Small intestine (tissue), 7 donors: ENCODE results near the gene BSDC1. TPM values are rescaled to one million over a fixed set of nuclear protein-coding genes. Genes with fewer than 3 reads are reported as not detected.

Experiments
- DNase-seq, 2 donors: peaks; one replicate each; pipeline versions ENCODE4 v3.0.0 to v3.0.0-alpha.2; 2013
- FAIRE-seq: peaks from 2 replicates; lab custom pipeline; 2012; peaks lifted over from hg19 to GRCh38; lab: Jason Lieb, UNC
- H3K27ac ChIP-seq, 3 donors: one replicate each; pipeline ENCODE4 v1.5.1; 2013; ENCODE audit warnings: low read length in 2 of 3, mild to moderate bottlenecking in 2 of 3, control low read depth in 1 of 3, inconsistent platforms in 1 of 3, low read depth in 1 of 3, moderate library complexity in 1 of 3
- H3K27me3 ChIP-seq, 3 donors: one replicate each; pipeline ENCODE4 v1.6.1; 2013; ENCODE audit warnings: low read length in 3 of 3, inconsistent platforms in 1 of 3; ENCODE audit not compliant: control insufficient read depth in 3 of 3, insufficient read depth in 3 of 3
- H3K36me3 ChIP-seq, 3 donors: one replicate each; pipeline ENCODE4 v1.6.1; 2013; ENCODE audit warnings: low read length in 3 of 3, inconsistent platforms in 1 of 3, low read depth in 1 of 3, mild to moderate bottlenecking in 1 of 3, moderate library complexity in 1 of 3; ENCODE audit not compliant: control insufficient read depth in 3 of 3, insufficient read depth in 2 of 3
- H3K4me1 ChIP-seq, 3 donors: one replicate each; pipeline ENCODE4 v1.6.1; 2013; ENCODE audit warnings: low read length in 2 of 3, inconsistent platforms in 1 of 3, low read depth in 1 of 3, mild to moderate bottlenecking in 1 of 3, moderate library complexity in 1 of 3; ENCODE audit not compliant: control insufficient read depth in 3 of 3, insufficient read depth in 2 of 3
- H3K4me3 ChIP-seq, 3 donors: one replicate each; pipeline ENCODE4 v1.5.1; 2013; ENCODE audit warnings: low read length in 3 of 3, control low read depth in 1 of 3, inconsistent platforms in 1 of 3, low read depth in 1 of 3, mild to moderate bottlenecking in 1 of 3, moderate library complexity in 1 of 3
- H3K9me3 ChIP-seq, 2 donors: one replicate each; pipeline ENCODE4 v1.6.1; 2013; ENCODE audit warnings: low read depth in 1 of 2, low read length in 1 of 2; ENCODE audit not compliant: control insufficient read depth in 2 of 2, insufficient read depth in 1 of 2
- WGBS, 3 donors: extraction: QIAGEN DNeasy Blood & Tissue Kit; methylation state at CpG; one replicate each; pipeline ENCODE4 v1.1.7; 2013; 5-methylcytosine and 5-hydroxymethylcytosine counted together
- polyA plus RNA-seq, 4 donors: library from polyadenylated mRNA; stranded (reverse) in 3 of 4; unstranded in 1 of 4; fragments of 200-250 nt in 3 of 4; fragments of 120-200 nt in 1 of 4; gene quantifications; one replicate each; pipeline versions ENCODE4 v1.2.1 to v1.2.3, GENCODE V29; 2013
- donor health status: healthy with polysubstance abuse.
- donor health status: control.
- donor health status: control.
- donor health status: Bipolar disorder and iron deficiency.
- donor health status: healthy.

Gene BSDC1
- polyA plus RNA-seq, 4 donors, result 38.5 to 61.2 (median 39.4) TPM

DNA sequence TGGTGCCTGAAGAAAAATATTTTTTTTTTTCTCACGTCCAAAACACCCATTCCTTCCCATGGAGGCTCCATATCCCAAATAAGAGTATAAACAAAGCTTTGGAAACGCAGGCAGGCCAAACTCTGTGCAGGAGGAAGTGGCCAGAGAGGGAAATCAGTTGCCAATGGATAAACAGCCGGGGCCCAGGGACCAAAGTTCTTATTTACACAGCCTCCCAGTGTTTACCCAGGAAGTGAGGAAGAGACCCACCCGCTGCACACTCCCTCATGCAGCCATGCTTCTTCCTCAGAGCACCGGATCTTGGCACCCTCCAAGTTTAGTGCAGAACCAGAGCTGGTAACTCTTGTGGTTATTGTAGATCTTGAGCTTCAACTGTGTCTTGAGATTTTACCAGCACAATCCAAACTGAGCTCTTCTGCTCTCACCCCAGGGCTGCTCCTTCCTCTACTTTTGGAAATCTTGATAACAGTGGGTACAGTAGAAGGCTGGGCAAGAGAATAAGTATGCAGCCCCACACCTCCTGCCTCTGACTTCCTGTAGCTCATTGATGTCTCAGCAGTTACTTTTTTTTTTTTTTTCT, 72.4 kb downstream of the BSDC1 start:
- no peak for FAIRE-seq

DNA sequence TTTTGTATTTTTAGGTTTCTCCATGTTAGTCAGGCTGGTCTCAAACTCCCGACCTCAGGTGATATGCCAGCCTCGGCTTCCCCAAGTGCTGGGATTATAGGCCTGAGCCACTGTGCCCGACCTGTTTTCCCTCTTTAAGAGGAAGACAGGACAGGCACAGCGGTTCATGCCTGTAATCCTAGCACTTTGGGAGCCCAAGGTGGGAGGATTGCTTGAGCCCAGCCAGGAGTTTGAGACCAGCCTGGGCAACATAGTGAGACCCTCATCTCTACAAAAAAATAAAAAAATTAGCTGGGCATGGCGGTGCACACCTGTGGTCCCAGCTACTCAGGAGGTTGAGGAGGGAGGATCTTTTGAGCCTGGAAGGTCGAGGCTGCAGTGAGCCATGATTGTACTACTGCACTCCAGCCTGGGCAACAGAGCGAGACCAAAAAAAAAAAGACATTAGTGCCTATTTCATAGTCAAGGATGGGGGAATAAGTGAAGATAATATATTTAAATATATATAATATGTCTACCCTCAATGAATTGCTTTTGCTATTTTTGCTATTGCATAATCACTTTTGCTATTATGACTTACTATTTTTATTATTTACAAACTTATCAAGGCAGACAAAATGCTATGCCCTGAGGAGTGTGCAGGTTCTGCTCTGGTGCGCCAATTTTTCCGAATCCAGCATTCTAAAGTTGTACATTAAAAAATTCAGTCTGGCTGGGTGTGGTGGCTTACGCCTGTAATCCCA, 75.9 kb downstream of the BSDC1 start:
- DNase-seq, result no peak

More for the DNA sequence above, 72.4 kb downstream of the BSDC1 start:
- 7 to 16% (median 10%) methylated on average over 5 of the region's 5 CpGs for WGBS, 3 donors
- peak overlapping the region; percentile 76 to 88 (median 76) for H3K27ac ChIP-seq
- no peak overlapping the region for H3K4me3 ChIP-seq
- no peaks in the 10 kb centered on the region for H3K27me3 ChIP-seq
- peak; percentile 92 to 97 for DNase-seq
- H3K4me1 ChIP-seq, result peaks cover 3 to 26% (median 7%) of the 10 kb centered on the region in 3 donors
- peaks cover 5 to 50% (median 8%) of the 10 kb centered on the region in 3 donors for H3K36me3 ChIP-seq
- no peaks in the 10 kb centered on the region for H3K9me3 ChIP-seq

DNA sequence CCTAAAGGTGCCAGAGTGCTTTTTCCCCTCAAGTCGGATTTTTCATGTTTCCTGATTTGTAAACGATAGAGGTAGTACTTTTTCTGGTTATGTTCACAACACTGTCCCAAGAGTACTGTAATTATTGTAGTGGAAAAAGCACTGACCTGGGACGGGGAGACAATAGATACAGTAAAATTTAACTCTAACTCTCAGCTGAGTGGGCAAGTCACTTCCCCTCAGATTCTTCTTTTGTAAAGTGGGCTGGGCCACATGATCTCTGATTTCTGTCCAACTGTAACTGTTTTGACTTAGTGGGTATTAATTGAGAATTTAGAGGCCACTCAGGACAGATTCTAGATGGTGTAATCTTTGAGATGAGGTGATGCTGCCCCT, 77.4 kb downstream of the BSDC1 start:
- Histone ChIP-seq H3K27me3 (no peaks in the 10 kb centered on the region), H3K4me3 (no peak overlapping the region), H3K4me1 (peaks cover 3 to 8% (median 8%) of the 10 kb centered on the region in 3 donors), H3K9me3 (no peaks in the 10 kb centered on the region), H3K27ac (no peak overlapping the region), H3K36me3 (peaks cover 5 to 38% (median 9%) of the 10 kb centered on the region in 3 donors)
- FAIRE-seq (no peak), DNase-seq (no peak)
- 72 to 79% (median 77%) methylated on average over 3 of the region's 3 CpGs for WGBS, 3 donors

More for the DNA sequence above, 75.9 kb downstream of the BSDC1 start:
- Histone ChIP-seq H3K27ac (no peak overlapping the region), H3K9me3 (no peaks in the 10 kb centered on the region), H3K36me3 (peaks cover 5 to 35% (median 9%) of the 10 kb centered on the region in 3 donors), H3K4me3 (no peak overlapping the region), H3K4me1 (peaks cover 3 to 22% (median 7%) of the 10 kb centered on the region in 3 donors), H3K27me3 (no peaks in the 10 kb centered on the region)
- 94 to 95% (median 94%) methylated on average over 10 of the region's 10 CpGs for WGBS, 3 donors
- no peak for FAIRE-seq

Other genes with a start within 250 kb of the BSDC1 start
- gene TXLNA, start 214.8 kb downstream of the BSDC1 start, polyA plus RNA-seq, result 10 to 100 TPM in 2 of 4 donors, 1 to 10 TPM in 2; 6.9 to 28.1 (median 18.1) TPM
- 1 to 10 TPM; 2.5 to 9.3 (median 6.2) TPM for gene CCDC28B, start 193.8 kb downstream of the BSDC1 start, polyA plus RNA-seq
- gene IQCC, start 188.8 kb downstream of the BSDC1 start, polyA plus RNA-seq, result 1 to 10 TPM in 3 of 4 donors, under 1 TPM in 1; 0.54 to 4.8 (median 1.8) TPM
- gene DCDC2B, start 185.4 kb downstream of the BSDC1 start, polyA plus RNA-seq, result under 1 TPM in 1 of 4 donors, not detected in 3; 0.41 TPM
- gene TMEM234, start 172.1 kb downstream of the BSDC1 start, polyA plus RNA-seq, result 10 to 100 TPM in 2 of 4 donors, 1 to 10 TPM in 2; 6.5 to 22.1 (median 10.5) TPM
- gene EIF3I, start 172.0 kb downstream of the BSDC1 start, polyA plus RNA-seq, result 100 to 1,000 TPM; 158 to 234 (median 169) TPM
- 1 to 10 TPM; 1.4 to 6.4 (median 2.6) TPM for gene FAM167B, start 147.2 kb downstream of the BSDC1 start, polyA plus RNA-seq
- 10 to 100 TPM in 1 of 4 donors, 1 to 10 TPM in 3; 3.1 to 14.1 (median 4.0) TPM for gene LCK, start 143.2 kb downstream of the BSDC1 start, polyA plus RNA-seq
- gene HDAC1, start 102.4 kb downstream of the BSDC1 start, polyA plus RNA-seq, result 100 to 1,000 TPM in 3 of 4 donors, 10 to 100 TPM in 1; 87.0 to 161 (median 112) TPM
- 100 to 1,000 TPM in 2 of 4 donors, 10 to 100 TPM in 2; 55.9 to 132 (median 91.1) TPM for gene MARCKSL1, start 58.2 kb downstream of the BSDC1 start, polyA plus RNA-seq
- gene FAM229A, start 32.0 kb downstream of the BSDC1 start, polyA plus RNA-seq, result 10 to 100 TPM in 3 of 4 donors, 1 to 10 TPM in 1; 4.9 to 69.8 (median 28.0) TPM
- 1 to 10 TPM in 1 of 4 donors, under 1 TPM in 2, not detected in 1; 0.45 to 5.2 (median 0.48) TPM for gene TSSK3, start 31.9 kb downstream of the BSDC1 start, polyA plus RNA-seq
- under 1 TPM in 2 of 4 donors, not detected in 2; 0.03 to 0.10 TPM for gene ZBTB8B, start 70.6 kb upstream of the BSDC1 start, polyA plus RNA-seq
- gene ZBTB8A, start 145.0 kb upstream of the BSDC1 start, polyA plus RNA-seq, result 1 to 10 TPM in 3 of 4 donors, under 1 TPM in 1; 0.89 to 7.0 (median 2.2) TPM